Activated gamma-delta T cell (primary cell): ENCODE results near the gene PRPF39.
"Not testable (repeated sequence)": the region's sequence is repeated elsewhere in the genome, so short reads cannot be mapped to it uniquely, and the experiment has no call there.

Experiments
- DNase-seq: peaks from one replicate; lab custom pipeline; 2025; lab: John Stamatoyannopoulos, UW

The PRPF39 gene

DNA sequence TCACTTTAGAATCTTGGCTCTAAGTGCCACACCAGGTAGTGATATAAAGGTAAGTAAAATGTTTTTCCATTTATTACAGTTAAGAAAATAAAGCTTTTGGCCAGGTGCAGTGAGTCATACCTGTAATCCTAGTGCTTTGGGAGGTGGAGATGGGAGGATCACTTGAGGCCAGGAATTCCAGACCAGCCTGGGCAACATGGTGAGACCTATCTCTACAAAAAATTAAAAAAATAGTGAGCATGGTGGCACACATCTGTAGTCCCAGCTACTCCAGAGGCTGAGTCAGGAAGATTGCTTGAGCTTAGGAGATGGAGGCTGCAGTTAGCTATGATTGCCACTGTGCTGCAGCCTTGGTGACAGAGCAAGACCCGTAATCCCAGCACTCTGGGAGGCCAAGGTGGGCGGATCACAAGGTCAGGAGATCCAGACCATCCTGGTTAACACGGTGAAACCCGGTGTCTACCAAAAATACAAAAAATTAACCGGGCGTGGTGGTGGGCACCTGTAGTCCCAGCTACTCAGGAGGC, 56.8 kb downstream of the PRPF39 start:
- DNase-seq: no peak

DNA sequence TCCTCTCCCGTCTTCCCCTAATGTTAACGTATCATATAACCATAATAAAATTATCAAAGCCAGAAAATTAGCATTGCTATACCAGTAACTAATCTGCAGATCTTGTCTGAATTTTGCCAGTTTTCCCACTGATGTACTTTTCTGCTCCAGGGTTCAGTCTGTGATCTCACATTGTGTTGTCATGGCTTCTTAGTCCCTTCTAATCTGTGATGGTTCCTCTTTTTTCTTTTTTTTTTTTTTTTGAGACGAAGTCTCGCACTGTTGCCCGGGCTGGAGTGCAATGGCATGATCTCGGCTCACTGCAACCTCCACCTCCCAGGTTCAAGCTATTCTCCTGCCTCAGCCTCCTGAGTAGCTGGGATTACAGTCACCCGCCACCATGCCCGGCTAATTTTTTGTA, 58.2 kb downstream of the PRPF39 start:
- not testable (repeated sequence) for DNase-seq

DNA sequence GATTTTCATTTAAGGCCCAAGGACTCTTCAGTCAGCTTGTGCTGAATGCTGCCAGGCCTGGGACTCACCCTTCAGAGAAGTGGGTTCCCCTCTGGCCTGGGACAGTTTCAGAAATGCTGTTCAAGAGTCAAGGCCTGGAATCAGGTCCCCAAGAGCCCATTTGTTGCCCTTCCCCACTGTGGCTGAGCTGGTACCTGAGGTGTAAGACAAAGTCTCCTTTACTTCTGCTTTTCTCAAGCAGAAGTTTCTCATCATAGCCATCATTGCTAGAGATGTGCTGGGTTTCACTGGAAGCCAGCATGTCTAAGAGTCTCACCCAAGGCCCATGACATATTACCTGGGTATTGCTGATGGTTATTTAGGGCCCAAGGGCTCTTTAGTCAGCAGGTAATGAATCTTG, 60.7 kb downstream of the PRPF39 start:
- DNase-seq: no peak

DNA sequence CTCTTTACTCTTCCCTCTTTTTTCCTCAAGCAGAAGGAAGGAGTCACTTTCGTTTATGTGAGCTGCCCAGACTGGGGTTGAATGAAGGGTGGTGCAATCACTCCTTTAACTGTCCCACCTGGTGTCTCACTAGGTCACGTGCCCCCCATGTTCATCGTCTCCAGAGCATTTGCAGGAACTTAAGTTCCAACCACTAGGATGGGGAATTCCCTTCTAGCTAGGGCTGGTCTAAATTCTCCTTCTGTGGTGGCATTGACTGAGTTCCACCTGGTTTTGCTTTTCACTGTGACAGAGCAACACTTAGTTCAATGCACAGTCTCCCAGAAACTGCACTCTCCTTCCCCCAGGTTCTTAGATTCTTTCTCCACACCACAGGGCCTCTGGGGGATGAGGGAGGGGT, 61.3 kb downstream of the PRPF39 start:
- DNase-seq: no peak

DNA sequence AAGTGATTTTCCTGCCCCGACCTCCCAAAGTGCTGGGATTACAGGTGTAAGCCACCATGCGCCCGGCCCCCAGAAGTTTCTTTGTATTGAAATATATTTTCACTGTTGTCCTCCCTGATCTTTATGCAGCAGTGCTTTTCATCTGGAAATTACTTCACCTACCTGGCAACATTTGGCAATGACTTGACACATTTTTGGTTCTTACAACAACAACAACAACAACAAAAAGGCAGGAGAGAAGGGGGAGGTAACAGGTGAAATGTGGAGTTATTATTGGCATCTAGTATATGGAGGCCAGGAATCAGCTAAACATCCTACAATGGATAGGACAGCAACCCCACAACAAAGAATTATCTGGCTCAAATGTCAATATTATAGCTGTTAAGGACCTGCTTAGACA, 65.7 kb downstream of the PRPF39 start:
- DNase-seq: no peak

GRCh38 chr14:45150386-45150890, 66.5 kb downstream of the PRPF39 start:
- DNase-seq: no peak

GRCh38 chr14:45156067-45156466, 72.2 kb downstream of the PRPF39 start:
- no peak for DNase-seq
